Fibroblast of lung (primary cell): ENCODE data around the gene RUSC2. TPM values are rescaled to one million over a fixed set of nuclear protein-coding genes. Genes with fewer than 3 reads are reported as not detected.
"Not testable (repeated sequence)": the region's sequence is repeated elsewhere in the genome, so short reads cannot be mapped to it uniquely, and the experiment has no call there.

Source experiments
- DNase-seq, 2 donors: peaks; one replicate each; pipeline versions ENCODE4 v3.0.0 to v3.0.0-alpha.2; 2010; ENCODE audit warnings: low read depth in 2 of 2
- H2AFZ ChIP-seq: 2 replicates; pipeline ENCODE4 v1.5.1; 2012; ENCODE audit warnings: low read length, control low read depth, inconsistent platforms
- H3K27ac ChIP-seq: 2 replicates; pipeline ENCODE4 v1.5.1; 2011; ENCODE audit warnings: low read length, control low read depth; ENCODE audit not compliant: insufficient read depth
- H3K27me3 ChIP-seq: 2 replicates; pipeline ENCODE4 v1.5.1; 2011; ENCODE audit warnings: mild to moderate bottlenecking, low read length; ENCODE audit not compliant: control insufficient read depth, insufficient read depth
- H3K36me3 ChIP-seq: 2 replicates; pipeline ENCODE4 v1.5.1; 2011; ENCODE audit warnings: low read length; ENCODE audit not compliant: control insufficient read depth, insufficient read depth
- H3K4me1 ChIP-seq: 2 replicates; pipeline ENCODE4 v1.5.1; 2011; ENCODE audit warnings: low read length; ENCODE audit not compliant: control insufficient read depth, insufficient read depth; ENCODE audit errors: extremely low read depth
- H3K4me2 ChIP-seq: 2 replicates; pipeline ENCODE4 v1.5.1; 2011; ENCODE audit warnings: low read length, control low read depth; ENCODE audit not compliant: insufficient read depth; ENCODE audit errors: extremely low read depth
- H3K4me3 ChIP-seq, 4 experiments: fragments of 200-600 bp in 1 of 4; sonication (generic) in 1 of 4; replicated peaks in 1 of 4; 2 replicates each; pipeline ENCODE4 v1.5.1; 2011 to 2016; ENCODE audit warnings: low read length in 4 of 4, low read depth in 3 of 4, mild to moderate bottlenecking in 3 of 4, control low read depth in 2 of 4, inconsistent platforms in 1 of 4, mixed read lengths in 1 of 4; ENCODE audit not compliant: insufficient read depth in 1 of 4; ENCODE audit errors: control extremely low read depth in 1 of 4
- H3K79me2 ChIP-seq: 2 replicates; pipeline ENCODE4 v1.5.1; 2012; ENCODE audit warnings: mild to moderate bottlenecking, low read length, inconsistent platforms; ENCODE audit not compliant: control insufficient read depth, insufficient read depth
- H3K9ac ChIP-seq: 2 replicates; pipeline ENCODE4 v1.5.1; 2011; ENCODE audit warnings: mild to moderate bottlenecking, low read length, control low read depth; ENCODE audit not compliant: insufficient read depth
- H3K9me3 ChIP-seq: 2 replicates; pipeline ENCODE4 v1.5.1; 2012; ENCODE audit warnings: low read depth, low read length; ENCODE audit not compliant: control insufficient read depth, insufficient read depth
- H4K20me1 ChIP-seq: 2 replicates; pipeline ENCODE4 v1.5.1; 2011; ENCODE audit warnings: low read length; ENCODE audit not compliant: control insufficient read depth, insufficient read depth; ENCODE audit errors: extremely low read depth
- CTCF ChIP-seq, 2 donors: IDR thresholded peaks in 1 of 2; conservative IDR thresholded peaks in 1 of 2; 1 replicate in 1 of 2; 2 replicates in 1 of 2; pipeline ENCODE4 v1.5.1; 2011 to 2012; ENCODE audit warnings: low read length in 2 of 2, control low read depth in 1 of 2, inconsistent platforms in 1 of 2, low read depth in 1 of 2, mild to moderate bottlenecking in 1 of 2
- EZH2 ChIP-seq: IDR thresholded peaks from 2 replicates; pipeline ENCODE4 v1.5.1; 2012; ENCODE audit warnings: low read length, control low read depth, mild to moderate bottlenecking; ENCODE audit errors: missing control alignments
- polyA plus RNA-seq, 2 donors: library from polyadenylated mRNA; depleted of rRNA in 1 of 2; stranded (reverse) in 1 of 2; unstranded in 1 of 2; fragments of >200 nt; gene quantifications; 2 replicates each; pipeline ENCODE4 v1.2.1, GENCODE V29; 2011 to 2012; ENCODE audit warnings: missing spikeins in 1 of 2
- total RNA-seq: library from RNA; depleted of rRNA; stranded (reverse); fragments of >200 nt; gene quantifications from 2 replicates; pipeline ENCODE4 v1.2.1, GENCODE V29; 2014

RUSC2 gene
- total and polyA plus RNA-seq, 2 donors (not counting 1 experiment from before 2014, with no cell fraction given): 14.8 to 15.5 TPM

GRCh38 chr9:35522187-35522586 is 32.3 kb downstream of the RUSC2 start:
- no peak overlapping the region for H2AFZ ChIP-seq
- no peaks in the 10 kb centered on the region for H3K36me3 ChIP-seq
- H3K9me3 ChIP-seq: no peaks in the 10 kb centered on the region
- peak overlapping the region; percentile 26 for H3K27ac ChIP-seq
- no peaks in the 10 kb centered on the region for H3K27me3 ChIP-seq
- DNase-seq: no peak
- no peak overlapping the region for H3K4me3 ChIP-seq
- no peak overlapping the region for H3K4me2 ChIP-seq
- H3K9ac ChIP-seq: no peak overlapping the region
- peaks cover 44% of the 10 kb centered on the region for H3K4me1 ChIP-seq
- TF ChIP-seq EZH2 (no peak), CTCF (conservative IDR thresholded peaks at IDR 0.05 in 1 of 2, IDR thresholded peaks at IDR 0.05 in 1 of 2; ENCODE audit: low read depth in 1 of 2, low read length in 2 of 2) (peak; percentile 12 to 16)
- H4K20me1 ChIP-seq: no peaks in the 10 kb centered on the region
- peaks cover 53% of the 10 kb centered on the region for H3K79me2 ChIP-seq

GRCh38 chr9:35522700-35523099 is 32.8 kb downstream of the RUSC2 start:
- Histone ChIP-seq H2AFZ (no peak overlapping the region), H3K27ac (no peak overlapping the region), H3K4me3 (no peak overlapping the region), H4K20me1 (no peaks in the 10 kb centered on the region), H3K9ac (no peak overlapping the region), H3K4me2 (no peak overlapping the region), H3K4me1 (peaks cover 39% of the 10 kb centered on the region), H3K79me2 (peaks cover 52% of the 10 kb centered on the region), H3K27me3 (no peaks in the 10 kb centered on the region), H3K36me3 (no peaks in the 10 kb centered on the region), H3K9me3 (no peaks in the 10 kb centered on the region)
- DNase-seq: no peak
- TF ChIP-seq CTCF (conservative IDR thresholded peaks at IDR 0.05 in 1 of 2, IDR thresholded peaks at IDR 0.05 in 1 of 2; ENCODE audit: low read depth in 1 of 2, low read length in 2 of 2) (no peak), EZH2 (no peak)

- not testable (repeated sequence) for H4K20me1 ChIP-seq, H3K27me3 ChIP-seq, H3K9ac ChIP-seq, H3K27ac ChIP-seq, H3K9me3 ChIP-seq, H3K4me2 ChIP-seq, H2AFZ ChIP-seq, H3K4me3 ChIP-seq, H3K36me3 ChIP-seq, DNase-seq
- Histone ChIP-seq H3K4me1 (peaks cover 31% of the 10 kb centered on the region), H3K79me2 (peaks cover 59% of the 10 kb centered on the region)
Observed at GRCh38 chr9:35523556-35523955, 33.6 kb downstream of the RUSC2 start.
